Measurements from ENCODE around the gene RAI1. TPM values are rescaled to one million over a fixed set of nuclear protein-coding genes. Genes with fewer than 3 reads are reported as not detected.

The RAI1 gene
- total RNA-seq, 1 donor, result 9.1 TPM

GRCh38 chr17:17839791-17840707, 158.8 kb downstream of the RAI1 start:
- DNase-seq (ENCODE audit: low read depth), result peak; percentile 85
- peak overlapping the region; percentile 56 for H3K4me3 ChIP-seq (ENCODE audit: low read depth, low read length)
- TF ChIP-seq CTCF (IDR thresholded peaks at IDR 0.05; ENCODE audit: insufficient read depth, low read length), result no peak

GRCh38 chr17:17840751-17841591, 159.7 kb downstream of the RAI1 start:
- peak; percentile 47 for DNase-seq (ENCODE audit: low read depth)
- no peak overlapping the region for H3K4me3 ChIP-seq (ENCODE audit: low read depth, low read length)
- no peak for TF ChIP-seq CTCF (IDR thresholded peaks at IDR 0.05; ENCODE audit: insufficient read depth, low read length)

- H3K4me3 ChIP-seq (ENCODE audit: low read depth, low read length), result no peak overlapping the region
- TF ChIP-seq CTCF (IDR thresholded peaks at IDR 0.05; ENCODE audit: insufficient read depth, low read length), result no peak
- DNase-seq (ENCODE audit: low read depth), result no peak
Observed at GRCh38 chr17:17841601-17842025, 160.4 kb downstream of the RAI1 start.

GRCh38 chr17:17842111-17842876, 161.0 kb downstream of the RAI1 start:
- H3K4me3 ChIP-seq (ENCODE audit: low read depth, low read length), result no peak overlapping the region
- no peak for TF ChIP-seq CTCF (IDR thresholded peaks at IDR 0.05; ENCODE audit: insufficient read depth, low read length)
- no peak for DNase-seq (ENCODE audit: low read depth)

GRCh38 chr17:17843096-17843495, 161.8 kb downstream of the RAI1 start:
- H3K4me3 ChIP-seq (ENCODE audit: low read depth, low read length), result no peak overlapping the region
- no peak for DNase-seq (ENCODE audit: low read depth)
- TF ChIP-seq CTCF (IDR thresholded peaks at IDR 0.05; ENCODE audit: insufficient read depth, low read length), result no peak

- no peak overlapping the region for H3K4me3 ChIP-seq (ENCODE audit: low read depth, low read length)
- DNase-seq (ENCODE audit: low read depth), result no peak
- TF ChIP-seq CTCF (IDR thresholded peaks at IDR 0.05; ENCODE audit: insufficient read depth, low read length), result no peak
Observed at GRCh38 chr17:17844079-17844478, 162.8 kb downstream of the RAI1 start.

Measured in fibroblast of the aortic adventitia (primary cell).